RCC 7860 (cell line): Measurements from ENCODE around the gene XRCC3.

ENCODE experiments used
- DNase-seq: peaks from one replicate; pipeline ENCODE4 v3.0.0-alpha.2; 2015; ENCODE audit warnings: low spot score
- FAIRE-seq: peaks from 2 replicates; lab custom pipeline; 2012; peaks lifted over from hg19 to GRCh38; lab: Jason Lieb, UNC

XRCC3 gene

GRCh38 chr14:103715052-103716000 is at the start of gene XRCC3, which contains the start of gene ZFYVE21:
TSS of gene XRCC3 (minus strand) at chr14:103715451. CDS start at chr14:103711087, 4,364 bp downstream.
TSS of gene ZFYVE21 (plus strand) at chr14:103715810. CDS start at chr14:103715842, 32 bp downstream.
- peak; percentile 85 for FAIRE-seq

GRCh38 chr14:103763730-103764488 is 48.7 kb upstream of the XRCC3 start:
- DNase-seq (no peak), FAIRE-seq (no peak)

More at GRCh38 chr14:103715052-103716000, at the start of gene XRCC3, which contains the start of gene ZFYVE21:
- peak; percentile 94 for DNase-seq

- DNase-seq = no peak
These were observed 47.3 kb upstream of the XRCC3 start for GRCh38 chr14:103762541-103762940.

GRCh38 chr14:103762036-103762435 is 46.8 kb upstream of the XRCC3 start:
- DNase-seq (no peak), FAIRE-seq (no peak)

More at GRCh38 chr14:103762541-103762940, 47.3 kb upstream of the XRCC3 start:
- no peak for FAIRE-seq

GRCh38 chr14:103758059-103758776 is 43.0 kb upstream of the XRCC3 start:
- FAIRE-seq (no peak), DNase-seq (no peak)

GRCh38 chr14:103755060-103755459 is 39.8 kb upstream of the XRCC3 start:
- DNase-seq (no peak), FAIRE-seq (no peak)

GRCh38 chr14:103753774-103754173 is 38.5 kb upstream of the XRCC3 start:
- FAIRE-seq (no peak), DNase-seq (no peak)

GRCh38 chr14:103749860-103750259 is 34.6 kb upstream of the XRCC3 start:
- DNase-seq (no peak), FAIRE-seq (no peak)

GRCh38 chr14:103749452-103749851 is 34.2 kb upstream of the XRCC3 start:
- DNase-seq (no peak), FAIRE-seq (no peak)

- FAIRE-seq (no peak), DNase-seq (no peak)
These were observed 33.2 kb upstream of the XRCC3 start for GRCh38 chr14:103748534-103748857.

GRCh38 chr14:103746701-103747100 is 31.4 kb upstream of the XRCC3 start:
- DNase-seq (peak; percentile 78), FAIRE-seq (peak; percentile 76)

GRCh38 chr14:103745424-103745823 is 30.2 kb upstream of the XRCC3 start:
- FAIRE-seq = no peak
- no peak for DNase-seq

GRCh38 chr14:103744621-103745395 is 29.6 kb upstream of the XRCC3 start:
- DNase-seq (no peak), FAIRE-seq (no peak)

GRCh38 chr14:103743691-103744090 is 28.4 kb upstream of the XRCC3 start:
- no peak for FAIRE-seq
- DNase-seq = no peak

- no peak for FAIRE-seq
- no peak for DNase-seq
These were observed 27.4 kb upstream of the XRCC3 start for GRCh38 chr14:103742499-103743255.

- no peak for FAIRE-seq
- no peak for DNase-seq
These were observed 26.6 kb upstream of the XRCC3 start for GRCh38 chr14:103741876-103742275.

- DNase-seq (no peak), FAIRE-seq (no peak)
These were observed 25.9 kb upstream of the XRCC3 start for GRCh38 chr14:103740991-103741689.

- DNase-seq (no peak), FAIRE-seq (no peak)
These were observed 24.7 kb upstream of the XRCC3 start for GRCh38 chr14:103739793-103740501.
